GM21447 (cell line): ENCODE data around the gene DHRS1.
"Not testable (repeated sequence)": the region's sequence is repeated elsewhere in the genome, so short reads cannot be mapped to it uniquely, and the experiment has no call there.

Source experiments
- ATAC-seq: cut with Tn5 transposase; IDR thresholded peaks from one replicate; pipeline ENCODE4 v1.9.1; 2021; ENCODE audit not compliant: unreplicated experiment

Gene DHRS1

DNA sequence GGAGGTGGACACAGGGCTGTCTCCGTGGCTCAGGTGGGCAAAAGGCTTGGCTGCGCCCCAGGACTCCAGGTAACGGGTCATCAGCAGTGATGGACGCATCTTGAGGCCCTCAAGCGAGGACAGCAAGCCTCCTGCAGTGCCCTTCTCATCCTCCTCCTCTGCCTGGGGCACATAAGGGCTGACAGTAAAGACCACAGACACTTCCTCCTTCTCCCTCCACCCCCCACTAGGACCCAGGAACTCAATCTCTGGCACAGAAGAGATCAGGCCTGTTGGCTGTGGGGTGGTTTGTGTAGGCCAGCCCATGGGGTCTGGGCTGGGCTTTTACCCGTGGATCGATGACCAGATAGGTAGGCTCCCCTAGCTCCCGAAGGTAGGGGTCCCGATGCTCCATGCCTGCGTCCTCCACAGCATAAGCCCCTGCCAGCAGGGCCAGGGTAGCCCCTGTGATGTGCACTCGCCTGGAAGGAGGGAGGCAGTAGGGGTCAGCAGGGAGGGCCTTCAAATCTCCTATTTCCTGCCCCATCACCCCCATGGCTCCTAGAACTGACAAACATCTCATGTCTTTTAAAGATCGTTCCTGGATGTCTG, 29.6 kb upstream of the DHRS1 start:
- ATAC-seq: no peak

DNA sequence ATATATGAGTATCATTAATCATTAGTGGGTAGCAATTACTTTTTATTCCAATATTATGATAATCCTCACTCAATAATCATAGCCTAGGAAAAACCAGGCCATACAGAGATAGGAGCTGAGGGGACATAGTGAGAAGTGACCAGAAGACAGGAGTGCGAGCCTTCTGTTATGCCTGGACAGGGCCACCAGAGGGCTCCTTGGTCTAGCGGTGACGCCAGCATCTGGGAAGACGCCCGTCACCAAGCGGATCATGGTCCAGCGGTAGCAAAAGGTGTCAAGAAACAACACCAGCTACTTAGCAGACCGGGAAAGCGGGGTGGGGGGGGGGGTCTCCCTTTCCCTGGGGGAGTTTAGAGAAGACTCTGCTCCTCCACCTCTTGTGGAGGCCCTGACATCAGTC, 28.3 kb upstream of the DHRS1 start:
- not testable (repeated sequence) for ATAC-seq

DNA sequence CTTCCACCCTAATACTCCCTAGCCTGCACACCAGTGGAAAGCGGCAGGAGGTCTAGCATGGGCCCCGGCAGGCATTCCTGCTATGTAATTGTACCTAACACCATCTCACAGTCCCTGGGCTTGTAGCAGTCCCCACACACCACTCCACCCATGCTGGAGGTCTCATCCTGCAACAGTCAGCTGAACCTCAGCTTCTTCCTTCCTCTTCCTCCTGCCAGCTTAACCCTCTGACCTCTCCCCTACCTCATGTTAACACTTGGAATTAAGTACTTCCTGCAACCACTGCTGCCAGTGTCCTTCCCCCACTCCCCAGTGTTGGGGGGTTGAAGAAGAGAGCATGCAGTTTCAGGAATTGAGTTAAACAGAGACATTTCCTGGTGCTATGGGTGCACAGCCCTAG, 27.7 kb upstream of the DHRS1 start:
- ATAC-seq: no peak

DNA sequence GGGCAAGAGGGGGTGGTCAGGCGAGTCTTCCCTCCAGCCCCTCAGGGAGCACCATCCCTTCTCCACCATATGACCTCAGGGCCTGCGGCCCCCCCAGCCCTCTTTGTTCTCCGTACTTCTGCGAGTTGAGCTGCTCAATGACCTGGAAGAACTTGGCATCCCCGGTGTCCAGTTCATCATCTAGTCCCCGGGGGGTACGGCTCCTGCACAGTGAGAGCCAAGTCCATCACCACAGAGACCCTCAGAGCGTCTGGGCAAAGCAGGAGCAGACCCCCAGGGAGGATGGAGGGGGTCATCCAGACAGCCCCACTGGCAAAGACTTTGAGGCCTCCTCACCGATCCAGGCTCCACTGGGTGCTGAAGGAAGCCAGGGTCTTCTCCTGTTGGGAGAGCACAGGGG, 26.4 kb upstream of the DHRS1 start:
- no peak for ATAC-seq

DNA sequence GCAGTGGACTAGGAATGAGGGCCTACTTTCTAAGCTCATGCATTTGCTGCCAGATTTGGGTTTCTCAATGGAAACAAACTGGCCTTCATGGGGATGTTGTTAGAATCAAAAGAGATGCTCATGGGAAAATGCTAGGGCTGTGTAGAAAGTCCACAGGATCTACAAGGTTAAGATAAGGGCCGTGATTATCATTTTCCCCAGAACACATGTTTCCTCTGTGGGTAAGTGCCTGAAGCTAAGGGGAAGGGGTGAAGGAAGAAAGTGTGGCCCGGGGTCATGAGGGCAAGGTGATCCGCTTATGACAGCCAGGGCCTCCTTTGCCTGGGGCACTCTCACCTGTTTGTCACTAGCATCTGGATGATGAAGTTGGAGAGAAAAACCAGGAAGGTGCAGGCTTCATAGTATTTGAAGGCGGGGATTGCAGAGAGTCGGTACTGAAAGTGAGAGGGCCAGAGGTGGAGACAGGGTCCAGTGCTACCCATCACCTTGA, 25.5 kb upstream of the DHRS1 start:
- no peak for ATAC-seq

DNA sequence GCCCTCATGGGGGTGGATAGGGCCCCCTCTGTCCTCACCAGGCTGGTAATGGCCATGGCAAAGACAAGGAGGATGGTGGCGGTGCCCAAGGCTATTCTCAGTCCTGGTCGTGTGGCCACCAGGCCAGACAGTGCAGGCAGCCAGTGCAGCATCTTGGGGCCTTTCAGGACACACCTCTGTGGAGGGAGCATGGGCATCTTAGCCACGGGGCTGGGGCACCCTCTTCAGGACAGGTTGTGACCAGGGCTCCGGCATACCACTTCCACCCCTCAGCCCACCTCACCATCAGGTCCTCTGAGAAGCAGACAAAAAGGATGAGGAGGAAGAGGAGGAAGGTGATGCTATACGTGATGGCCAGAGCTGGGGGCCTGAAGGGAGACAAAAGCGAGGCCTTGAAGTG, 24.4 kb upstream of the DHRS1 start:
- no peak for ATAC-seq

- ATAC-seq: no peak
Measured at GRCh38 chr14:24323341-24323740, 23.8 kb upstream of the DHRS1 start.

DNA sequence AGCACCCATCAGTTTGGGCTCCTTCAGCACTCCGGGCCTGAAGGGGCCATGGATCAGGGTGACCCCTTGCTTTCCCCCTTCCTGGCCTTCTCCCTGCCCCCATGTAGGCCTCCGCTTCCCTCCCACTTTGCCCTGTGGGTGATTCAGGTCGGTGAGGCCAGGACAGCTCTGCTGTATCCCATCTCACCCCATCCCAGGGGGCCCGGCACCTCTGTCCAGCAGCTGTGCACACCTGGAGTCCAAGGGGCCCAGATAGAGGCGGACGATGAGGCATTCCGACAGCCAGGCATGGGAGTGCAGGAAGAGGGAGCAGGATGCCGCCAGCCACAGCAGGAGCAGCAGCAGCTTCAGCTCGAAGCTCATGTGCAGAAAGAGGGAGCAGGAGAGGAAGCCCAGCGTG, 23.1 kb upstream of the DHRS1 start:
- no peak for ATAC-seq

GRCh38 chr14:24321212-24321975, 21.8 kb upstream of the DHRS1 start:
- ATAC-seq: no peak

DNA sequence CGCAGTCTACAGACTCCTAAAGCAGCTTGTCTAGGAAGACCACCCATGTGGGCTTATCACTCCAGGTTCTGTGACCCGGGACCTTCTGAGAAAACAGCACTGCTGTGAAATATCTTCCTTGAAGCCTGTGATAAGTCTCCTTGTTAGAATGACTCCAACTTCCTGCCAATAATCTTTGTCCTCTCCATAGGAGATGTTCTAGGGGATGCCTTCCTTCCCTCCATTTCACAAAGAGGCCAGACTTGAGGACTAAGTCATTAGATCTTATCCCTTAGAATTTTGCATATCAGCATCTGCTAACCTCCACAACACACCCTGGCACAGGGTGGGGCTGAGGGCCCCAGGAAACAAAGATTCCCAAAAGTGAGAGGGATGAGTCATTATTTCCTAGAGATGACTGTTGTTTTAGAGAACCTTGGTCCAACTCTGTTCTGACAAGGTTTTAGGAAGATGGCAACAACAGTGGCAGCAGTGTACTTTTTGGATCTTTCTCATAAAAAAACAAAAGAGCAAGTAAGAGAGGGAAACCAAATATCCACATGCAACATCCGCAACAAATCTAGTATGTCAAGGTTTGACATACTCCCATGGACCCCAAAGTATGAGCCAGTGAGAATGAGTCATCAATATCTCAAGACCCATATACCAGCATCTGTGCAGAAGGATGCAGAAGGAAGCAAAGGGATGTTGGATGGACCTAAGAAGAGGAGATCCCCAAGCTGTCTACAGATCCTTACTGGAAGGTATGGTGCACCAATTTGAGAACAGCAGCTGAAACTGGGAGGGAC, 17.8 kb upstream of the DHRS1 start:
- ATAC-seq: no peak

- ATAC-seq: no peak
Measured at GRCh38 chr14:24316597-24316950, 17.0 kb upstream of the DHRS1 start.

GRCh38 chr14:24315807-24316596, 16.4 kb upstream of the DHRS1 start:
- ATAC-seq: no peak

DNA sequence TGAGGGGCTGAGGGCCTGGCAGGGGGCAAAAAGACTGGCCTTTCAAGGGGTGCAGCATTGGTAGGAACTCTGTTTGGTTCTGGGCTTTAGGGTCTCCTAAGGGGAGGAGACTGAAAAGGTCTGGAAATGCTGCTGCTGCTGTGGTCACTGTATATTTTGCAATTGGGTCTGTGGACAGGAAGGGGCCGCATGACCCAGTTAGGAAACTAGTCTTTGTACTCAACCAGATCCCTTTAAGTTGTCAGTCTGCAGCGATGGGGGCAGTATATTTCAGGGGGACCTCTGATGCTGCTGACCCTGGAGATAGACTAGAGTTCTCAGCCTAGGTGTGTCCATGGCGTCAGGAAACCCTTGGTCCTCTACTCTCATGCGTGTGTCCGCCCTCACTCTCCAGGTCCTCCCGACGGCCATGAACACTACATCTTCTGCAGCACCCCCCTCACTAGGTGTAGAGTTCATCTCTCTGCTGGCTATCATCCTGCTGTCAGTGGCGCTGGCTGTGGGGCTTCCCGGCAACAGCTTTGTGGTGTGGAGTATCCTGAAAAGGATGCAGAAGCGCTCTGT, 15.7 kb upstream of the DHRS1 start:
- ATAC-seq: no peak

DNA sequence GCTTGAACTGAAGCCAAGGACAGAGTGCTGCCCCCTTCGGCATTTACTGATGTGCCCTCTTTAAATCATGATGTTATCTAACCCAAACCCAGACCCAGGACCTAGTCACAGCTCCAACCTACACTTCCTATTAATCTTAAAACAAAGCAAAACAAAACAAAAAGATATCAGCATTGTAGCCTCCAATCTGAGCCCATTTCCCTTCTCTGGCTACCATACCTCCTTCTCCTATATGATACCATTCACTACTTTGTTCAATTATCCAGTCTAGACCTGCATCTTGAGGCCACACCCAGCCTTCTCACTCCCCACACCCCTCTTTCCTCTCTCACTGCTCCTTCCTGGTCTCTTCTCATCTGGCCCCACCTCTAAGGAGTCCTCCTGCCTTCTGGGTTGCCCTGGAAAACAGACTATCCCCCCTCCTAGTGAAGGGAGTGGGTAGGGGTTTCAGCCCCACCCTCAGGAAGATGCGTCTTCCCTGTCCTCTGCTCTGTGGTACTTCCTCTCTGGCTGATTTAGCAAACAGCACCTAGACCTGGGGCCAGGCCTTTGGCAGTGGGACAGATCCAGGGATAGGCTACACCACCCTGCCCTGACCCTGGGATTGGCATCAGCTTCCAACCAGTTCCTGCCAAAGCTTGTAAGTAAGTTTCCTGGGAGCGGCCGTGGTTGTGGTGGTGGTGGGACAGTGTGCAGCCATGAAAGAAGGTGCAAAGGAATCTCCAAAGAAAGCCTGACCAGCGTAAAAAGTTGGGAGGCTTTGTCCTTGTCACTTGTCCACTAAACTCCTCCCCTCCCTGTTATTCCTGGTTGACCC, 15.0 kb upstream of the DHRS1 start:
- no peak for ATAC-seq

- ATAC-seq: no peak
Measured at GRCh38 chr14:24313913-24314312, 14.3 kb upstream of the DHRS1 start.

GRCh38 chr14:24312736-24313507, 13.3 kb upstream of the DHRS1 start:
- no peak for ATAC-seq

GRCh38 chr14:24311837-24312615, 12.4 kb upstream of the DHRS1 start:
- ATAC-seq: no peak
